Adrenal gland (tissue), 12 donors: ENCODE measurements around the gene NIPBL. TPM values are rescaled to one million over a fixed set of nuclear protein-coding genes. Genes with fewer than 3 reads are reported as not detected.
"Not testable (repeated sequence)": the region's sequence is repeated elsewhere in the genome, so short reads cannot be mapped to it uniquely, and the experiment has no call there.

Source experiments
- DNase-seq, 7 donors: peaks; one replicate each; pipeline ENCODE4 v3.0.0-alpha.2; 2019 to 2020
- H3K27ac ChIP-seq, 5 donors: fragments of 200-600 bp; sonication (generic) in 4 of 5; 1 replicate in 3 of 5; 2 replicates in 2 of 5; pipeline versions ENCODE4 v1.5.1 to v1.8.0; 2016 to 2020; ENCODE audit warnings: mild to moderate bottlenecking in 1 of 5
- H3K27me3 ChIP-seq: fragments of 200-600 bp; 2 replicates; pipeline ENCODE4 v1.8.0; 2021
- H3K36me3 ChIP-seq, 2 donors: fragments of 200-600 bp; replicated peaks in 1 of 2; 1 replicate in 1 of 2; 2 replicates in 1 of 2; pipeline versions ENCODE4 v1.5.1 to v1.8.0; 2018 to 2022
- H3K4me1 ChIP-seq, 2 donors: fragments of 200-600 bp; replicated peaks in 1 of 2; 1 replicate in 1 of 2; 2 replicates in 1 of 2; pipeline versions ENCODE4 v1.5.1 to v1.8.0; 2018 to 2021
- H3K4me3 ChIP-seq, 4 donors: fragments of 200-600 bp; sonication (generic) in 3 of 4; one replicate each; pipeline ENCODE4 v1.5.1; 2016 to 2018
- H3K9me3 ChIP-seq, 3 donors: fragments of 200-600 bp; sonication (generic) in 1 of 3; replicated peaks in 1 of 3; 1 replicate in 2 of 3; 2 replicates in 1 of 3; pipeline versions ENCODE4 v1.5.1 to v1.8.0; 2016 to 2021
- POLR2A ChIP-seq, 2 donors: fragments of 450-650 bp; IDR thresholded peaks; one replicate each; pipeline ENCODE4 v1.6.1; 2017; ENCODE audit warnings: antibody characterized with exemption in 2 of 2, mild to moderate bottlenecking in 2 of 2, moderate library complexity in 1 of 2
- WGBS, 4 donors: extraction: QIAGEN DNeasy Blood & Tissue Kit in 2 of 4; methylation state at CpG; one replicate each; pipeline versions ENCODE4 v1.1.5 to v1.1.7; 2013 to 2017; 5-methylcytosine and 5-hydroxymethylcytosine counted together
- intact Hi-C, 2 donors: fragments of 100-400 bp; cut with DNase I; formaldehyde crosslinking; loops; one replicate each; pipeline versions ENCODE4 v1.14.1 to v1.15.0; 2022 to 2023
- polyA plus RNA-seq, 3 donors: library from polyadenylated mRNA; stranded (reverse); fragments of 200-250 nt in 2 of 3; fragments of 350-450 nt in 1 of 3; fragmentation: Illumina TruSeq in 1 of 3; extraction: RNeasy Lipid Tissue Mini Kit (QIAGEN cat#74804) in 1 of 3; gene quantifications; one replicate each; pipeline ENCODE4 v1.2.3, GENCODE V29; 2013 to 2014
- total RNA-seq, 9 donors: library from RNA; depleted of rRNA in 4 of 9; stranded (reverse); fragments of >200 nt in 4 of 9; fragments of 120-200 nt in 1 of 9; fragmentation: NEBNext Ultra II Directional in 1 of 9; extraction: Animal tissue kit (Norgen Biotek cat#: 25700) in 1 of 9; gene quantifications; one replicate each; pipeline versions ENCODE4 v1.1.0 to v1.2.4, GENCODE V29; 2013 to 2023
- TF ChIP-seq, protein P1 (sequence below), 6 experiments: fragments of 450-650 bp in 4 of 6; fragments of 200-600 bp in 2 of 6; sonication (generic) in 1 of 6; IDR thresholded peaks; 1 replicate in 5 of 6; 2 replicates in 1 of 6; pipeline versions ENCODE4 v1.5.1 to v1.8.0; 2016 to 2021; ENCODE audit warnings: antibody characterized with exemption in 6 of 6, mild to moderate bottlenecking in 2 of 6, moderate library complexity in 1 of 6
- donor health status: healthy with polysubstance abuse.
- donor health status: Bipolar disorder and iron deficiency.
- donor health status: DM: yes; HTN: yes; CAD: no.
- donor health status: DM: no; HTN: no; CAD: no.
- donor health status: DM: no; HTN: no; CAD: no.
- donor health status: DM: yes; HTN: yes; CAD: no.

NIPBL gene
- total and polyA plus RNA-seq, 12 donors = 15.7 to 54.5 (median 41.9) TPM

DNA sequence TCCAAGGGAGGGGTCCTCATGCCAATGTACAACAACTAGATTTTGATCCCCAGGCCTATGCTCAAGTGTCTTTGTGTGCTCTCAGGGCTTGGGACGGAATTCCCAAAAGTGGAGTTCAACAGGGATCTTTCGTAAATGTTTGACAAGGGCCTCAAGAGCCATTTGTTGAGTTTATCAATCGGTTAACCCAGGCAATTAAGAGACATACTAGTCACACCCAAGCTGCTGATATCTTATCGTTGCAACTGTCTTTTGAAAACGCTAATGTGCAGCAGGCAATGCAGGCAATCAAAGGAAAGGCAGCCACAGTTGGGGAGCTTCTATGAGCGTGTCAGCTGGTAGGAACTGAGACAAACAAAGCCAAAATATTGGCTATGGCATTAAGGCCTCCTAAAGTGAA lies 211.4 kb downstream of the NIPBL start:
- no peak overlapping the region for H3K27ac ChIP-seq
- TF ChIP-seq POLR2A (IDR thresholded peaks at IDR 0.05) = no peak
- TF ChIP-seq, protein P1, sequence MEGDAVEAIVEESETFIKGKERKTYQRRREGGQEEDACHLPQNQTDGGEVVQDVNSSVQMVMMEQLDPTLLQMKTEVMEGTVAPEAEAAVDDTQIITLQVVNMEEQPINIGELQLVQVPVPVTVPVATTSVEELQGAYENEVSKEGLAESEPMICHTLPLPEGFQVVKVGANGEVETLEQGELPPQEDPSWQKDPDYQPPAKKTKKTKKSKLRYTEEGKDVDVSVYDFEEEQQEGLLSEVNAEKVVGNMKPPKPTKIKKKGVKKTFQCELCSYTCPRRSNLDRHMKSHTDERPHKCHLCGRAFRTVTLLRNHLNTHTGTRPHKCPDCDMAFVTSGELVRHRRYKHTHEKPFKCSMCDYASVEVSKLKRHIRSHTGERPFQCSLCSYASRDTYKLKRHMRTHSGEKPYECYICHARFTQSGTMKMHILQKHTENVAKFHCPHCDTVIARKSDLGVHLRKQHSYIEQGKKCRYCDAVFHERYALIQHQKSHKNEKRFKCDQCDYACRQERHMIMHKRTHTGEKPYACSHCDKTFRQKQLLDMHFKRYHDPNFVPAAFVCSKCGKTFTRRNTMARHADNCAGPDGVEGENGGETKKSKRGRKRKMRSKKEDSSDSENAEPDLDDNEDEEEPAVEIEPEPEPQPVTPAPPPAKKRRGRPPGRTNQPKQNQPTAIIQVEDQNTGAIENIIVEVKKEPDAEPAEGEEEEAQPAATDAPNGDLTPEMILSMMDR (IDR thresholded peaks at IDR 0.05) = no peak
- H3K36me3 ChIP-seq = no peaks in the 10 kb centered on the region
- H3K27me3 ChIP-seq = no peaks in the 10 kb centered on the region
- DNase-seq = no peak
- no peak overlapping the region for H3K4me3 ChIP-seq
- intact Hi-C loops = no loop called here
- no peaks in the 10 kb centered on the region for H3K9me3 ChIP-seq
- 88 to 96% (median 92%) methylated on average over 6 of the region's 6 CpGs for WGBS, 4 donors
- H3K4me1 ChIP-seq = no peaks in the 10 kb centered on the region

DNA sequence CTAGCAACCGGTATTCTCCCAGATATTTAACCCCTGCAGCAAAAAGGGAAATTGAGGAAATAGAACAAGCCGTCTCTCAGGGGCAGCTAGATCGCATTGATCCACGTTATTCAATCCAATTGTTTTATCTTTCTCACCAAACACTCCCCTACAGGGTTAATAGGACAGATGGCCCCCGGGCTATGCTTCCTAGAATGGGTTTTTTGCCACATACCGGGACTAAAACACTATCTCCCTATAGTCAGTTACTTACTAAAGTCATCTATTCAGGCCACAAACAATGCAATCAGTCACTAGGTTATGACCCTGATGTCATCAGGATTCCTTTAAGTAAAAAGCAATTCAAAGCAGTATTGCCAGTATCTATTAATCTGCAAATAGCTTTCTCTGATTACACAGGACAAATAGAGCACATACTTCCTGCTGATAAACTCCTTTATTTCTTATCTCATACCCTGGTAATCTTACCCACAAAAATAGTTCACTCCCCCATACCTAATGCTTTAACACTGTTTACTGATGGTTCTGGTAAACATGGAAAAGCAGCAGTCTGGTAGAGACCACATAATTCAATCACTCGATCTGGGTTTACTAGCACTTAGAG lies 213.7 kb downstream of the NIPBL start:
- TF ChIP-seq, protein P1 (IDR thresholded peaks at IDR 0.05) = no peak
- TF ChIP-seq POLR2A (IDR thresholded peaks at IDR 0.05) = no peak
- no peaks in the 10 kb centered on the region for H3K4me1 ChIP-seq
- DNase-seq = no peak
- no peaks in the 10 kb centered on the region for H3K9me3 ChIP-seq
- intact Hi-C loops = no loop called here
- no peaks in the 10 kb centered on the region for H3K36me3 ChIP-seq
- WGBS, 4 donors = 71 to 77% (median 75%) methylated on average over 7 of the region's 7 CpGs
- no peak overlapping the region for H3K27ac ChIP-seq
- H3K27me3 ChIP-seq = no peaks in the 10 kb centered on the region
- no peak overlapping the region for H3K4me3 ChIP-seq

DNA sequence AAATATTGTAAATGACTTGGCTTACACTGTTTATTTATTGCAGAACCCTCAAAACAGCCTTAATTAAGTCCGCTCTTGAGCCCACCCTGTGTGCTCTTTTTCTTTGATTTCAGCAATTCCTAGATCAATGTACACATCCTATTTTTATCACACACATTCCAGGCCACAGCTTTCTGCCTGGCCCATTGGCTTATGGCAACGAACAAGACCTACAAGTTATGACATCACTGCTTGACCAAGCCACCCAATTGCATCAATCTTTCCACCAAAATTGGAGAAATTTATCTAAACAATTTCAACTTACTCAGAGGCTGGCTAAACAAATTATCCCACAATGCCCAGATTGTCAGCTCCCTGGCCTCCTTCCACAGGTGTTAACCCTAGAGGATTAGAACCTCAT lies 214.2 kb downstream of the NIPBL start:
- Histone ChIP-seq H3K9me3 (no peaks in the 10 kb centered on the region), H3K27me3 (no peaks in the 10 kb centered on the region), H3K4me1 (no peaks in the 10 kb centered on the region), H3K4me3 (no peak overlapping the region), H3K36me3 (no peaks in the 10 kb centered on the region), H3K27ac (no peak overlapping the region)
- intact Hi-C loops = no loop called here
- 88 to 91% (median 90%) methylated on average over 2 of the region's 2 CpGs for WGBS, 4 donors
- TF ChIP-seq POLR2A (IDR thresholded peaks at IDR 0.05) = no peak
- TF ChIP-seq, protein P1 (IDR thresholded peaks at IDR 0.05) = no peak
- DNase-seq = no peak

DNA sequence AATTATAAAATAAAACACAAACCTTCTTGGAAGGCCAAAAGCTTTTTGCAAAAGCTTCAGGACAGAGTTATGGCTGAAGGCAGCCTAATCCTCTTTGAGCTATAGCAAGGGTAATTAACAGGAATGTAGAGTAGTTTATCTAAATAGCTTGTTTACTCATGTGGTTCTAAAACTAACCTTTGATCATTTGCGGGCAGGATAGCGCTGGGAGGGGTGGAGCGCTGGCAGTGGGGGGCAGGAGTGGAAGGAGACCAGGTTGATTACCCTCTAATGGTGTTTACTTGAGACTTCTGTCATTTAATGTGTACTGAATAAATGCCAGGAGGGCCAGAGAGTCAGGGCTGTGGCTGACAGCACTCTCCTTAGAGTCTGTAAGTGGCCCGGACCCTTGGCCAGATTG lies 217.2 kb downstream of the NIPBL start:
- H3K36me3 ChIP-seq, intact Hi-C loops, H3K9me3 ChIP-seq, H3K27ac ChIP-seq, H3K4me3 ChIP-seq, H3K4me1 ChIP-seq, DNase-seq, H3K27me3 ChIP-seq: not testable (repeated sequence)
- WGBS, 4 donors = 75 to 80% (median 78%) methylated on average over 2 to 4 of the region's 4 CpGs

DNA sequence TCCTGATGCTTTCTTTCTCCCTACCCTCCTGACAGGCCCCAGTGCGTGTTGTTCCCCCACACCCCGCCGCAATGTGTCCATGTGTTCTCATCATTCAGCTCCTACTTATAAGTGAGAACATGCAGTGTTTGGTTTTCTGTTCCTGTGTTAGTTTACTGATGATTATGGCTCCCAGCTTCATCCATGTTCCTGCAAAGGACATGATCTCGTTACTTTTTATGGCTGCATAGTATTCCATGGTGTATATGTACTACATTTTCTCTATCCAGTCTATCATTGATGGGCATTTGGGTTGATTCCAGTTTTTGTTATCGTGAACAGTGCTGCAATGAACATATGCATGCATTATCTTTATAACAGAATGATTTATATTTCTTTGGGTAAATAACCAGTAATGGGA lies 222.7 kb downstream of the NIPBL start:
- H3K36me3 ChIP-seq, intact Hi-C loops, H3K27ac ChIP-seq, H3K4me3 ChIP-seq, H3K4me1 ChIP-seq, H3K9me3 ChIP-seq, DNase-seq, H3K27me3 ChIP-seq: not testable (repeated sequence)
- 95 to 99% (median 98%) methylated on average over 5 of the region's 5 CpGs for WGBS, 4 donors
